Central memory CD8-positive, alpha-beta T cell (primary cell): ENCODE measurements around the gene PRKCA.

Source experiments
- ATAC-seq: fragments of 150-1000 bp; cut with Tn5 transposase; replicated peaks from 2 replicates; pipeline ENCODE4 v1.10.0; 2022; ENCODE audit warnings: mild to moderate bottlenecking, moderate FRiP score, moderate number of reproducible peaks; ENCODE audit not compliant: poor library complexity, severe bottlenecking; ENCODE audit errors: extremely low read depth
- DNase-seq, 2 donors: peaks; one replicate each; pipeline ENCODE4 v3.0.0; 2021; ENCODE audit warnings: low spot score in 2 of 2
- H3K27ac Mint-ChIP-seq: one replicate; pipeline ENCODE4 v1.8.0; 2022; ENCODE audit warnings: low read depth, mild to moderate bottlenecking, moderate library complexity, mixed read lengths
- H3K27me3 Mint-ChIP-seq: one replicate; pipeline ENCODE4 v1.8.0; 2022; ENCODE audit warnings: mixed read lengths
- H3K36me3 Mint-ChIP-seq: one replicate; pipeline ENCODE4 v1.8.0; 2022; ENCODE audit warnings: mild to moderate bottlenecking, moderate library complexity, mixed read lengths; ENCODE audit not compliant: insufficient read depth
- H3K4me1 Mint-ChIP-seq: one replicate; pipeline ENCODE4 v1.8.0; 2022; ENCODE audit warnings: mixed read lengths
- H3K4me3 Mint-ChIP-seq: one replicate; pipeline ENCODE4 v1.8.0; 2022; ENCODE audit warnings: mild to moderate bottlenecking, moderate library complexity, mixed read lengths
- H3K9me3 Mint-ChIP-seq: one replicate; pipeline ENCODE4 v1.8.0; 2022; ENCODE audit warnings: mixed read lengths

PRKCA gene

GRCh38 chr17:66836063-66837005 is 533.9 kb downstream of the PRKCA start:
- no peaks in the 10 kb centered on the region for H3K36me3 Mint-ChIP-seq
- no peaks in the 10 kb centered on the region for H3K4me1 Mint-ChIP-seq
- H3K27ac Mint-ChIP-seq: no peak overlapping the region
- no peak overlapping the region for H3K4me3 Mint-ChIP-seq
- peaks cover 50% of the 10 kb centered on the region for H3K27me3 Mint-ChIP-seq
- no peaks in the 10 kb centered on the region for H3K9me3 Mint-ChIP-seq
- ATAC-seq (no peak), DNase-seq (no peak)

GRCh38 chr17:66837226-66837625 is 534.8 kb downstream of the PRKCA start:
- DNase-seq: no peak
- no peaks in the 10 kb centered on the region for H3K36me3 Mint-ChIP-seq
- H3K4me1 Mint-ChIP-seq: no peaks in the 10 kb centered on the region
- no peaks in the 10 kb centered on the region for H3K9me3 Mint-ChIP-seq
- no peak overlapping the region for H3K4me3 Mint-ChIP-seq
- no peak overlapping the region for H3K27ac Mint-ChIP-seq
- no peak for ATAC-seq
- peaks cover 43% of the 10 kb centered on the region for H3K27me3 Mint-ChIP-seq

- no peaks in the 10 kb centered on the region for H3K36me3 Mint-ChIP-seq
- no peak overlapping the region for H3K4me3 Mint-ChIP-seq
- no peaks in the 10 kb centered on the region for H3K4me1 Mint-ChIP-seq
- ATAC-seq (no peak), DNase-seq (no peak)
- no peak overlapping the region for H3K27ac Mint-ChIP-seq
- H3K9me3 Mint-ChIP-seq: no peaks in the 10 kb centered on the region
- H3K27me3 Mint-ChIP-seq: peaks cover 37% of the 10 kb centered on the region
Measured at GRCh38 chr17:66837885-66838665, 535.7 kb downstream of the PRKCA start.

- Mint-ChIP-seq H3K36me3 (no peaks in the 10 kb centered on the region), H3K9me3 (no peaks in the 10 kb centered on the region), H3K4me1 (no peaks in the 10 kb centered on the region), H3K27ac (no peak overlapping the region), H3K4me3 (no peak overlapping the region), H3K27me3 (peaks cover 32% of the 10 kb centered on the region)
- no peak for ATAC-seq
- no peak for DNase-seq
Measured at GRCh38 chr17:66839616-66840015, 537.2 kb downstream of the PRKCA start.

- Mint-ChIP-seq H3K9me3 (no peaks in the 10 kb centered on the region), H3K4me3 (no peak overlapping the region), H3K27me3 (peaks cover 32% of the 10 kb centered on the region), H3K36me3 (no peaks in the 10 kb centered on the region), H3K27ac (no peak overlapping the region), H3K4me1 (no peaks in the 10 kb centered on the region)
- DNase-seq (no peak), ATAC-seq (no peak)
Measured at GRCh38 chr17:66840061-66840460, 537.6 kb downstream of the PRKCA start.

- DNase-seq: no peak
- H3K27ac Mint-ChIP-seq: no peak overlapping the region
Measured at GRCh38 chr17:66841328-66841727, 538.9 kb downstream of the PRKCA start.

GRCh38 chr17:66841744-66842143 is 539.3 kb downstream of the PRKCA start:
- DNase-seq (no peak), ATAC-seq (no peak)
- no peak overlapping the region for H3K4me3 Mint-ChIP-seq
- no peak overlapping the region for H3K27ac Mint-ChIP-seq
- no peaks in the 10 kb centered on the region for H3K9me3 Mint-ChIP-seq
- H3K36me3 Mint-ChIP-seq: no peaks in the 10 kb centered on the region
- H3K27me3 Mint-ChIP-seq: peaks cover 22% of the 10 kb centered on the region
- H3K4me1 Mint-ChIP-seq: no peaks in the 10 kb centered on the region

More at GRCh38 chr17:66841328-66841727, 538.9 kb downstream of the PRKCA start:
- H3K9me3 Mint-ChIP-seq: no peaks in the 10 kb centered on the region
- H3K4me3 Mint-ChIP-seq: no peak overlapping the region
- ATAC-seq: no peak
- H3K27me3 Mint-ChIP-seq: peaks cover 26% of the 10 kb centered on the region
- H3K36me3 Mint-ChIP-seq: no peaks in the 10 kb centered on the region
- no peaks in the 10 kb centered on the region for H3K4me1 Mint-ChIP-seq

GRCh38 chr17:66842505-66842904 is 540.1 kb downstream of the PRKCA start:
- DNase-seq (no peak), ATAC-seq (no peak)
- H3K36me3 Mint-ChIP-seq: no peaks in the 10 kb centered on the region
- H3K9me3 Mint-ChIP-seq: no peaks in the 10 kb centered on the region
- H3K4me1 Mint-ChIP-seq: no peaks in the 10 kb centered on the region
- no peak overlapping the region for H3K27ac Mint-ChIP-seq
- no peak overlapping the region for H3K4me3 Mint-ChIP-seq
- H3K27me3 Mint-ChIP-seq: peaks cover 20% of the 10 kb centered on the region

- H3K27ac Mint-ChIP-seq: no peak overlapping the region
- H3K9me3 Mint-ChIP-seq: no peaks in the 10 kb centered on the region
- DNase-seq (no peak), ATAC-seq (no peak)
- H3K27me3 Mint-ChIP-seq: peaks cover 20% of the 10 kb centered on the region
- no peak overlapping the region for H3K4me3 Mint-ChIP-seq
- no peaks in the 10 kb centered on the region for H3K4me1 Mint-ChIP-seq
- no peaks in the 10 kb centered on the region for H3K36me3 Mint-ChIP-seq
Measured at GRCh38 chr17:66842959-66843358, 540.5 kb downstream of the PRKCA start.

GRCh38 chr17:66843627-66844026 is 541.2 kb downstream of the PRKCA start:
- Mint-ChIP-seq H3K4me3 (no peak overlapping the region), H3K27ac (no peak overlapping the region), H3K36me3 (no peaks in the 10 kb centered on the region), H3K4me1 (no peaks in the 10 kb centered on the region), H3K27me3 (peaks cover 20% of the 10 kb centered on the region), H3K9me3 (no peaks in the 10 kb centered on the region)
- DNase-seq (no peak), ATAC-seq (no peak)

- H3K27ac Mint-ChIP-seq: no peak overlapping the region
Measured at GRCh38 chr17:66847704-66848103, 545.3 kb downstream of the PRKCA start.

GRCh38 chr17:66848496-66848895 is 546.1 kb downstream of the PRKCA start:
- Mint-ChIP-seq H3K36me3 (no peaks in the 10 kb centered on the region), H3K27me3 (peaks cover 15% of the 10 kb centered on the region), H3K4me1 (no peaks in the 10 kb centered on the region), H3K27ac (no peak overlapping the region), H3K4me3 (no peak overlapping the region), H3K9me3 (no peaks in the 10 kb centered on the region)
- ATAC-seq: no peak
- no peak for DNase-seq

More at GRCh38 chr17:66847704-66848103, 545.3 kb downstream of the PRKCA start:
- H3K4me1 Mint-ChIP-seq: no peaks in the 10 kb centered on the region
- H3K27me3 Mint-ChIP-seq: peaks cover 21% of the 10 kb centered on the region
- H3K36me3 Mint-ChIP-seq: no peaks in the 10 kb centered on the region
- H3K9me3 Mint-ChIP-seq: no peaks in the 10 kb centered on the region
- H3K4me3 Mint-ChIP-seq: no peak overlapping the region
- no peak for ATAC-seq
- DNase-seq: no peak
